ENCODE data around the gene APOBEC3F.
A peak's percentile ranks its signal among the peaks of the same experiment; 100 is the strongest.
"Not testable (repeated sequence)": the region's sequence is repeated elsewhere in the genome, so short reads cannot be mapped to it uniquely, and the experiment has no call there.

Gene APOBEC3F

DNA sequence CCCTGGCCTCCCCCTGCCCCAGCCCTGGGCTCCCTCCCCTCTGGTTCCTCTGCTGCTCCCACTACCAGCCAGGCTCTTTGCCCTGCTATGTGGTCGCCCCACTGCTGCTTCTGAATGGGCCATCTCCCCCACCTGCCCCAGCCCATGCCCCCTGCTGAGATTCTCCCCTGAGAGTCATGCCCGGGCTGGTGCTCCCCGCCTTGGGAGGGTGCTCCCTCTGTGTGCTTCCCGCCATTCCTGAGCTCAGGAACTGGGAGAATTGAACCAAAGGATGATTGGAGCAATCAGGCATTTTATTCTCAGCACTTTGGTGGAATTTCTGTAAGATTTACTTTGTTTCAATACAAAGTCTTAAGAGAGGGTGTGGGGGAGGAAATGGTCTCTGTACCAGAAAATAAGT, 12.9 kb upstream of the APOBEC3F start:
- Histone ChIP-seq H3K27me3 (replicated peaks; ENCODE audit: control insufficient read depth, insufficient read depth, low read length, poor library complexity, severe bottlenecking) (no peaks in the 10 kb centered on the region), H3K4me1 (ENCODE audit: control insufficient read depth, insufficient read depth, low read length, poor library complexity, severe bottlenecking) (peaks cover 19% of the 10 kb centered on the region), H3K27ac (ENCODE audit: insufficient read depth, low read length, poor library complexity, severe bottlenecking) (no peak overlapping the region), H3K9me3 (ENCODE audit: control insufficient read depth, low read length) (no peaks in the 10 kb centered on the region), H3K4me3 (ENCODE audit: insufficient read depth, low read depth, low read length, poor library complexity, severe bottlenecking) (no peak overlapping the region), H3K36me3 (ENCODE audit: control insufficient read depth, insufficient read depth, low read length) (peaks cover 11% of the 10 kb centered on the region)
- DNase-seq: no peak

DNA sequence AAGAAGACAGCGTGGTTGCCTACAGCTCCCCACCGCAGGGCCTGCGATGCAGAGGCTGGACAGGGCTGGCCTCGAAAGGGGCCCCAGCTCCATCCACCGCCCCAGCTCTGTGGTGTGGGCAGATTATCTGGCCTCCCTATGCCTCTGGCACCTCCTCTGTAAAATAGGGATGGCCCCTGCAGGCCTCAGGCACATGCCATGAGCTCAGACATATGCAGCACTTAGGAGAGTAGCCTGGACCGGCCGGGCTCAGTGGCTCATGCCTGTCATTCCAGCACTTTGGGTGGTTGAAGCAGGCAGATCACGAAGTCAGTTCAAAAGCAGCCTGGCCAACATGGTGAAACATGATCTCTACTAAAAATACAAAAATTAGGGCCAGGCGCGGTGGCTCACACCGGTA, 12.4 kb upstream of the APOBEC3F start:
- H3K27ac ChIP-seq (ENCODE audit: insufficient read depth, low read length, poor library complexity, severe bottlenecking): no peak overlapping the region
- no peaks in the 10 kb centered on the region for H3K27me3 ChIP-seq (replicated peaks; ENCODE audit: control insufficient read depth, insufficient read depth, low read length, poor library complexity, severe bottlenecking)
- peaks cover 19% of the 10 kb centered on the region for H3K4me1 ChIP-seq (ENCODE audit: control insufficient read depth, insufficient read depth, low read length, poor library complexity, severe bottlenecking)
- DNase-seq: no peak
- peaks cover 11% of the 10 kb centered on the region for H3K36me3 ChIP-seq (ENCODE audit: control insufficient read depth, insufficient read depth, low read length)
- H3K4me3 ChIP-seq (ENCODE audit: insufficient read depth, low read depth, low read length, poor library complexity, severe bottlenecking): no peak overlapping the region
- H3K9me3 ChIP-seq (ENCODE audit: control insufficient read depth, low read length): no peaks in the 10 kb centered on the region

GRCh38 chr22:39029227-39029626, 11.4 kb upstream of the APOBEC3F start:
- H3K9me3 ChIP-seq (ENCODE audit: control insufficient read depth, low read length): no peaks in the 10 kb centered on the region
- peaks cover 11% of the 10 kb centered on the region for H3K4me1 ChIP-seq (ENCODE audit: control insufficient read depth, insufficient read depth, low read length, poor library complexity, severe bottlenecking)
- peaks cover 9% of the 10 kb centered on the region for H3K36me3 ChIP-seq (ENCODE audit: control insufficient read depth, insufficient read depth, low read length)
- H3K4me3 ChIP-seq (ENCODE audit: insufficient read depth, low read depth, low read length, poor library complexity, severe bottlenecking): no peak overlapping the region
- DNase-seq: no peak
- no peaks in the 10 kb centered on the region for H3K27me3 ChIP-seq (replicated peaks; ENCODE audit: control insufficient read depth, insufficient read depth, low read length, poor library complexity, severe bottlenecking)
- no peak overlapping the region for H3K27ac ChIP-seq (ENCODE audit: insufficient read depth, low read length, poor library complexity, severe bottlenecking)

DNA sequence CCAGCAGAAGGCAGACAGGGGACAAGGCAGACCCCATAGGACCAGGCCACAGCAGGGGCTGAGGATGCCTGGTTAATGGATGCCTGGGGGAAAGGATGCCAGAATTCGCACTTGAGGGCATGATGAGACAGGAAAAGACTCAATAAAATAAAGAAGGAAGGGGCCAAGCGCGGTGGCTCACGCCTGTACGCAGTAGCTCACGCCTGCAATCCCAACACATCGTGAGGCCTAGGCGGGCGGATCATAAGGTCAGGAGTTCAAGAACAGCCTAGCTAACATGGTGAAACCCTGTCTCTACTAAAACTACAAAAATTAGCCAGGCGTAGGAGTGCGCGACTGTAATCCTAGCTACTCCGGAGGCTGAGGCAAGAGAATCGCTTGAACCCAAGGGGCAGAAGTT, 10.0 kb upstream of the APOBEC3F start:
- Histone ChIP-seq H3K9me3 (ENCODE audit: control insufficient read depth, low read length) (no peaks in the 10 kb centered on the region), H3K36me3 (ENCODE audit: control insufficient read depth, insufficient read depth, low read length) (peaks cover 8% of the 10 kb centered on the region), H3K27ac (ENCODE audit: insufficient read depth, low read length, poor library complexity, severe bottlenecking) (no peak overlapping the region), H3K27me3 (replicated peaks; ENCODE audit: control insufficient read depth, insufficient read depth, low read length, poor library complexity, severe bottlenecking) (no peaks in the 10 kb centered on the region), H3K4me3 (ENCODE audit: insufficient read depth, low read depth, low read length, poor library complexity, severe bottlenecking) (no peak overlapping the region), H3K4me1 (ENCODE audit: control insufficient read depth, insufficient read depth, low read length, poor library complexity, severe bottlenecking) (no peaks in the 10 kb centered on the region)
- DNase-seq: no peak

DNA sequence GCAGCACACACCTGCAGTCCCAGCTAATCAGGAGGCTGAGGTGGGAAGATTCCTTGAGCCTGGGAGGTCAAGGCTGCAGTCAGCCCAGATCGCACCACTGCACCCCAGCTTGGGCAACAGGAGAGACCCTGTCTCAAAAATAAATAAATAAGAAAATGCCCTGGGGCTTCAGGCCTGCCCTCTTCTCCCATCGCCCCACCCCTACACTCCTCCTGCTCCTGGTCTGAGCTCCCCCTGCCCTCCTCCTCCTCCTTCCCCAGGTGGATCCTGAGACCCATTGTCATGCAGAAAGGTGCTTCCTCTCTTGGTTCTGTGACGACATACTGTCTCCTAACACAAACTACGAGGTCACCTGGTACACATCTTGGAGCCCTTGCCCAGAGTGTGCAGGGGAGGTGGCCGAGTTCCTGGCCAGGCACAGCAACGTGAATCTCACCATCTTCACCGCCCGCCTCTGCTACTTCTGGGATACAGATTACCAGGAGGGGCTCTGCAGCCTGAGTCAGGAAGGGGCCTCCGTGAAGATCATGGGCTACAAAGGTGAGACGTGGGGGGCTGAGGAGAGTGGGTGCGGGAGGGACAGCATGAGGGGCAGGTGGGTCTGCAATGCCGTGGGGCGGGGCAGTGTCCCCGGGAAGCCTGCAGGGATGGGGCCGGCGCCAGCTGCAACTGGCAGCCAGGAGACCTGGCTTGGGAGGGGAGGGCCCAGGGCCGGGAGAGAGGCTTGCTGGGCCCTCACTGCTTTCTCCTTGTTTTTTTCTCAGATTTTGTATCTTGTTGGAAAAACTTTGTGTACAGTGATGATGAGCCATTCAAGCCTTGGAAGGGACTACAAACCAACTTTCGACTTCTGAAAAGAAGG, 9.0 kb upstream of the APOBEC3F start:
- not testable (repeated sequence) for H3K27ac ChIP-seq (ENCODE audit: insufficient read depth, low read length, poor library complexity, severe bottlenecking); H3K4me1 ChIP-seq (ENCODE audit: control insufficient read depth, insufficient read depth, low read length, poor library complexity, severe bottlenecking); H3K27me3 ChIP-seq (replicated peaks; ENCODE audit: control insufficient read depth, insufficient read depth, low read length, poor library complexity, severe bottlenecking); DNase-seq; H3K4me3 ChIP-seq (ENCODE audit: insufficient read depth, low read depth, low read length, poor library complexity, severe bottlenecking); H3K9me3 ChIP-seq (ENCODE audit: control insufficient read depth, low read length); H3K36me3 ChIP-seq (ENCODE audit: control insufficient read depth, insufficient read depth, low read length)

DNA sequence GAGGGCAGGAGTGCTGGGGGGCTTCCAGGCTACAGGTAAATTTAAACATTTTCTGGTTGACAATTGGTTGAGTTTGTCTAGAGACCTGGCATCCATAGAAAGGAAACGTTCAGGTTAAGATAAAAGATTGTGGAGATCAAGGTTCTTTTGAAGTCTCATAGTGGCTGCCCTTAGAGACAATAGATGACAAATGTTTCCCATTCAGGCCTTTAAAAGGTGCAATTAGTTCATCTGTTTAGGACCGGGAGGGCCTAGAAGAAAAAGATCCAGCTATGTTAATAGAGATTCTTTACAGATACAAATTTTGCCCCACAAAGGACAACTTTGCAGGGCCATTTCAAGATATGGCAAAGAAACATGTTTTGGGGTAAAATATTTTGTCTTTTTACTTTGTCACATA, 3.6 kb upstream of the APOBEC3F start:
- not testable (repeated sequence) for H3K36me3 ChIP-seq (ENCODE audit: control insufficient read depth, insufficient read depth, low read length); H3K27me3 ChIP-seq (replicated peaks; ENCODE audit: control insufficient read depth, insufficient read depth, low read length, poor library complexity, severe bottlenecking); DNase-seq; H3K27ac ChIP-seq (ENCODE audit: insufficient read depth, low read length, poor library complexity, severe bottlenecking); H3K9me3 ChIP-seq (ENCODE audit: control insufficient read depth, low read length); H3K4me3 ChIP-seq (ENCODE audit: insufficient read depth, low read depth, low read length, poor library complexity, severe bottlenecking); H3K4me1 ChIP-seq (ENCODE audit: control insufficient read depth, insufficient read depth, low read length, poor library complexity, severe bottlenecking)

DNA sequence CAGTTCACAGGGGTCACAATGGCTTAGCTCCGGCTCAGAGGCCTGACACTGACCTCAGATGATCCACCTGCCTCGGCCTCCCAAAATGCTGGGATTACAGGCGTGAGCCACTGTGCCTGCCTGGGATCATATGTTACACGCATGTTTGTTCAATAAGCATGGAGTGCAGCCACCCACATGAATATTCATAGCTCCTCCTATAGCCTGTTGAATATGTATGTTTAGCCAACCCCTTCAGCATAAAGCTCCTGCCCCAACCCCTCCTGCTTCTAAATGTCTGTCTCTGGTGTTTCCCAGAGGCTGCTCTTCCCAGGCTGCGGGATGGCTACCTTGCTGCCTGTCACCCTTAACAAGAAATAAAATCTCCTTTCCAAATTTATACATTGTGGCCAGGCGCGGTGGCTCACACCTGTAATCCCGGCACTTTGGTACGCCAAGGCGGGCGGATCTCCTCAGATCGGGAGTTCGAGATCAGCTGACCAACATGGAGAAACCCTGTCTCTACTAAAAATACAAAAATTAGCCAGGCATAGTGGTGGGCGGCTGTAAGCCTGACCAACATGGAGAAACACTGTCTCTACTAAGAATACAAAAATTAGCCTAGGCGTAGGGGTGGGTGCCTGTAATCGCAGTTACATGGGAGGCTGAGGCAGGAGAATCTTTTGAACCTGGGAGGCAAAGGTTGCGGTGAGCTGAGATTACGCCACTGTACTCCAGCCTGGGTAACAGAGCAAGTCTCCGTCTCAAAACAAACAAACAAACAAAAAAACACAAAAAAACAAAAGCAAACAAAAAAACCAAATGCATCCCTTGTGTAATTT, 1.1 kb upstream of the APOBEC3F start:
- Histone ChIP-seq H3K9me3 (ENCODE audit: control insufficient read depth, low read length) (no peaks in the 10 kb centered on the region), H3K27me3 (replicated peaks; ENCODE audit: control insufficient read depth, insufficient read depth, low read length, poor library complexity, severe bottlenecking) (no peaks in the 10 kb centered on the region), H3K4me1 (ENCODE audit: control insufficient read depth, insufficient read depth, low read length, poor library complexity, severe bottlenecking) (peaks cover 9% of the 10 kb centered on the region), H3K27ac (ENCODE audit: insufficient read depth, low read length, poor library complexity, severe bottlenecking) (peak overlapping the region; percentile 45), H3K4me3 (ENCODE audit: insufficient read depth, low read depth, low read length, poor library complexity, severe bottlenecking) (no peak overlapping the region), H3K36me3 (ENCODE audit: control insufficient read depth, insufficient read depth, low read length) (peaks cover 7% of the 10 kb centered on the region)
- no peak for DNase-seq

DNA sequence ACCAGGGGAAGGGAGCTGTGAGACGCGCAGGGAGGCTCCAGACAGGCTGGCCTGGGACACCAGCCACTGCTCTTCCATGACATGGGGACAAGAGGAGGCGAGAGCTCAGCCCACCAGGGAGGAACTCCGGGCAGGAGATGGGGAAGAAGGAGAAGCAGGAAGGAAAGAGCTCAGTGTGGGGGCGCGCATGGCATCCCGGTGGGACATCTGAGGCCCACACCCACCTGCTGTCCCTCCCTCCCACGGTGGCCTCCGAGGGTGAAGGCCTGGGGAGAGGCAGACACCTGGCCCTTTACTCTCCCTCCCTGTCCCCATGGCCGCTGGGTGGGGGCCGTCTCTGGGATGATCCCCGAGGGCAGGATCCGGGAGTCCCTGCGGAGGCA, 518 bp upstream of the APOBEC3F start:
- not testable (repeated sequence) for H3K4me1 ChIP-seq (ENCODE audit: control insufficient read depth, insufficient read depth, low read length, poor library complexity, severe bottlenecking); H3K4me3 ChIP-seq (ENCODE audit: insufficient read depth, low read depth, low read length, poor library complexity, severe bottlenecking); H3K36me3 ChIP-seq (ENCODE audit: control insufficient read depth, insufficient read depth, low read length); H3K9me3 ChIP-seq (ENCODE audit: control insufficient read depth, low read length); H3K27me3 ChIP-seq (replicated peaks; ENCODE audit: control insufficient read depth, insufficient read depth, low read length, poor library complexity, severe bottlenecking); DNase-seq
- peak overlapping the region; percentile 45 for H3K27ac ChIP-seq (ENCODE audit: insufficient read depth, low read length, poor library complexity, severe bottlenecking)

DNA sequence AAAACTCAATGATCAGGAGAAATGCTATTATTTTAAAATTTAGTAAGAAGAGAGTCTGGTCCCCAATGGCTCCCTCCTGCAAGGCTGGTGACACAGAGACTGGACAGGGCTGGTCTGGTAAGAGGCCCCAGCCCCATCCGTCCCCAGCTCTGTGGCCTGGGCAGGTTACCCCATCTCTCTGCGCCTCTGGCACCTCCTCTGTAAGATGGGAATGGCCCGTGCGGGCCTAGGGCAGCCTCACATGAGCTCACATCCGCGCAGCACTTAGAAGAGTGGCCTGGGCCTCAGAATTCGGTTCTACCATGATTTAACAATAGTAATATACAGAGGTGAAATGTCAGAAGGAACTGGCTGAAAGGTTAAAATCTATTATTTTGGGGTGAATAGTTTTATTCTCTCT, 1.2 kb downstream of the APOBEC3F start:
- no peaks in the 10 kb centered on the region for H3K27me3 ChIP-seq (replicated peaks; ENCODE audit: control insufficient read depth, insufficient read depth, low read length, poor library complexity, severe bottlenecking)
- H3K36me3 ChIP-seq (ENCODE audit: control insufficient read depth, insufficient read depth, low read length): peaks cover 7% of the 10 kb centered on the region
- H3K27ac ChIP-seq (ENCODE audit: insufficient read depth, low read length, poor library complexity, severe bottlenecking): no peak overlapping the region
- H3K9me3 ChIP-seq (ENCODE audit: control insufficient read depth, low read length): no peaks in the 10 kb centered on the region
- H3K4me1 ChIP-seq (ENCODE audit: control insufficient read depth, insufficient read depth, low read length, poor library complexity, severe bottlenecking): peaks cover 9% of the 10 kb centered on the region
- DNase-seq: no peak
- no peak overlapping the region for H3K4me3 ChIP-seq (ENCODE audit: insufficient read depth, low read depth, low read length, poor library complexity, severe bottlenecking)

- not testable (repeated sequence) for H3K27me3 ChIP-seq (replicated peaks; ENCODE audit: control insufficient read depth, insufficient read depth, low read length, poor library complexity, severe bottlenecking); H3K27ac ChIP-seq (ENCODE audit: insufficient read depth, low read length, poor library complexity, severe bottlenecking); H3K4me1 ChIP-seq (ENCODE audit: control insufficient read depth, insufficient read depth, low read length, poor library complexity, severe bottlenecking); H3K36me3 ChIP-seq (ENCODE audit: control insufficient read depth, insufficient read depth, low read length); H3K9me3 ChIP-seq (ENCODE audit: control insufficient read depth, low read length); DNase-seq; H3K4me3 ChIP-seq (ENCODE audit: insufficient read depth, low read depth, low read length, poor library complexity, severe bottlenecking)
Observed at GRCh38 chr22:39043063-39043462, 2.4 kb downstream of the APOBEC3F start.

Data from effector memory CD4-positive, alpha-beta T cell (primary cell).